DMS153 treated with DMSO at 0.1 percent for 48 hours (cell line): ENCODE results near the gene STRN3.
"Not testable (repeated sequence)": the region's sequence is repeated elsewhere in the genome, so short reads cannot be mapped to it uniquely, and the experiment has no call there.

ENCODE experiments used
- DNase-seq: peaks from one replicate; lab custom pipeline; 2025; ENCODE audit not compliant: unreplicated experiment; lab: John Stamatoyannopoulos, UW

The STRN3 gene

GRCh38 chr14:31026077-31026449 lies at the start of gene STRN3:
Gene STRN3 (minus strand): TSS chr14:31026379. CDS start chr14:31026185, 194 bp downstream.
- no peak for DNase-seq

GRCh38 chr14:31075144-31075543 lies 49.0 kb upstream of the STRN3 start:
- DNase-seq: no peak

GRCh38 chr14:31071151-31071550 lies 45.0 kb upstream of the STRN3 start:
- no peak for DNase-seq

- DNase-seq: no peak
These were observed 44.3 kb upstream of the STRN3 start for GRCh38 chr14:31070431-31070830.

- no peak for DNase-seq
These were observed 43.2 kb upstream of the STRN3 start for GRCh38 chr14:31069343-31069742.

- DNase-seq: no peak
These were observed 42.1 kb upstream of the STRN3 start for GRCh38 chr14:31068235-31068634.

- not testable (repeated sequence) for DNase-seq
These were observed 36.7 kb upstream of the STRN3 start for GRCh38 chr14:31062908-31063307.

GRCh38 chr14:31060253-31060875 lies 34.2 kb upstream of the STRN3 start:
- DNase-seq: no peak

GRCh38 chr14:31059152-31059924 lies 33.2 kb upstream of the STRN3 start:
- no peak for DNase-seq

- DNase-seq: no peak
These were observed 31.7 kb upstream of the STRN3 start for GRCh38 chr14:31057701-31058364.

- no peak for DNase-seq
These were observed 30.9 kb upstream of the STRN3 start for GRCh38 chr14:31057035-31057434.

GRCh38 chr14:31052905-31053586 lies 26.9 kb upstream of the STRN3 start:
- DNase-seq: not testable (repeated sequence)

GRCh38 chr14:31051511-31051910 lies 25.3 kb upstream of the STRN3 start:
- DNase-seq: no peak

GRCh38 chr14:31051023-31051422 lies 24.8 kb upstream of the STRN3 start:
- no peak for DNase-seq

GRCh38 chr14:31047503-31047902 lies 21.3 kb upstream of the STRN3 start:
- DNase-seq: no peak

- DNase-seq: no peak
These were observed 19.4 kb upstream of the STRN3 start for GRCh38 chr14:31045501-31046080.

- no peak for DNase-seq
These were observed 17.2 kb upstream of the STRN3 start for GRCh38 chr14:31043379-31043778.

- DNase-seq: not testable (repeated sequence)
These were observed 16.7 kb upstream of the STRN3 start for GRCh38 chr14:31042893-31043292.

- no peak for DNase-seq
These were observed 16.1 kb upstream of the STRN3 start for GRCh38 chr14:31042300-31042699.

GRCh38 chr14:31038521-31039166 lies 12.5 kb upstream of the STRN3 start:
- no peak for DNase-seq
